NOMO-1 treated with DMSO at 0.1 percent for 48 hours (cell line): ENCODE data around the gene PDK3.

Experiments
- DNase-seq: peaks from one replicate; lab custom pipeline; 2025; ENCODE audit not compliant: unreplicated experiment; lab: John Stamatoyannopoulos, UW

Gene PDK3

GRCh38 chrX:24482823-24483415 lies 17.8 kb downstream of the PDK3 start:
- no peak for DNase-seq

- no peak for DNase-seq
These were observed 18.5 kb downstream of the PDK3 start for GRCh38 chrX:24483596-24483995.

GRCh38 chrX:24485323-24485722 lies 20.2 kb downstream of the PDK3 start:
- no peak for DNase-seq

- DNase-seq: no peak
These were observed 21.0 kb downstream of the PDK3 start for GRCh38 chrX:24485976-24486680.

GRCh38 chrX:24487571-24487970 lies 22.5 kb downstream of the PDK3 start:
- no peak for DNase-seq

- no peak for DNase-seq
These were observed 26.7 kb downstream of the PDK3 start for GRCh38 chrX:24491741-24492140.

GRCh38 chrX:24493740-24494581 lies 28.9 kb downstream of the PDK3 start:
- no peak for DNase-seq

- peak; percentile 37 for DNase-seq
These were observed 29.6 kb downstream of the PDK3 start for GRCh38 chrX:24494647-24495075.

GRCh38 chrX:24495700-24496099 lies 30.6 kb downstream of the PDK3 start:
- no peak for DNase-seq

- no peak for DNase-seq
These were observed 33.1 kb downstream of the PDK3 start for GRCh38 chrX:24498181-24498580.

- no peak for DNase-seq
These were observed 33.9 kb downstream of the PDK3 start for GRCh38 chrX:24498975-24499374.

GRCh38 chrX:24506082-24506481 lies 41.0 kb downstream of the PDK3 start:
- no peak for DNase-seq

- DNase-seq: no peak
These were observed 43.3 kb downstream of the PDK3 start for GRCh38 chrX:24508375-24508774.

- no peak for DNase-seq
These were observed 48.3 kb downstream of the PDK3 start for GRCh38 chrX:24513416-24513815.

GRCh38 chrX:24515447-24515846 lies 50.4 kb downstream of the PDK3 start:
- no peak for DNase-seq

GRCh38 chrX:24520472-24520871 lies 55.4 kb downstream of the PDK3 start:
- no peak for DNase-seq

GRCh38 chrX:24525455-24525854 lies 60.4 kb downstream of the PDK3 start:
- DNase-seq: no peak

- no peak for DNase-seq
These were observed 61.5 kb downstream of the PDK3 start for GRCh38 chrX:24526616-24527015.

GRCh38 chrX:24528605-24529004 lies 63.5 kb downstream of the PDK3 start:
- no peak for DNase-seq

GRCh38 chrX:24536551-24536950 lies 71.5 kb downstream of the PDK3 start:
- DNase-seq: no peak

- no peak for DNase-seq
These were observed 77.7 kb downstream of the PDK3 start for GRCh38 chrX:24542756-24543155.

- no peak for DNase-seq
These were observed 82.9 kb downstream of the PDK3 start for GRCh38 chrX:24547961-24548360.
